A549 treated with AZD9567 at 1 μM for 4 hours (cell line): ENCODE results near the gene MROH7. TPM values are rescaled to one million over a fixed set of nuclear protein-coding genes. Genes with fewer than 3 reads are reported as not detected.

Experiments used
- total RNA-seq: library from RNA; stranded (reverse); fragments of 200-300 nt; extraction: Qiagen RNA extraction; gene quantifications from 5 replicates; pipeline ENCODE4 v1.2.3, GENCODE V29; 2022; ENCODE audit not compliant: insufficient read depth

The MROH7 gene
- total RNA-seq: 0.02 TPM in 1 of 5 replicates, not detected in the others

DNA sequence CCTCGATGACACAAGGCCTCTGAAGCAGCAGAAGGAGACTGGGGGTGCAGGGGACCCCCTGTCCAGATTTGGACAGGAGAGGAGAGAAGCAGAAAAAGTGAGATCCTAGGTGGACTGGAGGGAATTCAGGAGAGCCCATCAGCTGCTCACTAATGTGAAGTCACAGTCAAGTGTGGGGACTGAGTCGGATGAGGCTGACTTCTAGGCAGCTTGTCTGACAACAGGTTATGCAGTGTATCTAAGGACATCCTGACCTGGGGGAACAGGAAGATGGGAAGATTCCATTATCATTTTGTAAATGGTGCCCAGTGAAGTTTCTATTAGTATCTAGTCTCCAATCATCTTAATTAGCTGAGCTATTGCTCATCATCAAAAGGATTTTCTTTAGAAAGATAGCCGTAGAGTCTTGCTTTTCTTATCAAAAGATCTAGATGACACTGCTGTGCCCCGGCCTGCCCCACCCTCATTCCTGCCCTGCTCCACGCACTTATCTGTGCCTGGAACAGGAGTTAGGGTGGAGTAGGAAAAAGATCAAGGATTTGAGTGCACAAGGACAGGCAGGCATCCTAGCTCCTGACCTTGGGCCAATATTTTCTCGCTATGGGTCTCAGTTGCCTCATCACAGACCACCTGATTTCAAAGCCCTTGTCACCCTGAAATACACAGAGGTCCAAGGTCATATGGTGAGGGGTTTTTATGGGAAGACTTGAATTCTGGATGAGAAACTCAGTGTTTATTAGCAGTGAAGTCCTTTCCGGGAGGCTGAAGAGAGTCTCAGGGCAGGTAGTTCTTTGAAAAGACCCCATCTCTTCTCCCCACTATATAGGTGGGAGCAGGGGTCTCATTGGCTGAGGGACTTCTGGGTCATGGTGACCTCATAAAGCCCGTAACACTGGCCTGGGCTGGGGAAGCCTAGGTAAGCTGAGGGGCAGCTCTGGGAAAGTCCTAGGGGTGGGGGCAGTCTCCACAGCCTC, at the start of gene MROH7:
MROH7 (plus strand) TSS at position 924 of the 974 bp plus-strand sequence. CDS start 11,141 bp downstream, outside the sequence.

DNA sequence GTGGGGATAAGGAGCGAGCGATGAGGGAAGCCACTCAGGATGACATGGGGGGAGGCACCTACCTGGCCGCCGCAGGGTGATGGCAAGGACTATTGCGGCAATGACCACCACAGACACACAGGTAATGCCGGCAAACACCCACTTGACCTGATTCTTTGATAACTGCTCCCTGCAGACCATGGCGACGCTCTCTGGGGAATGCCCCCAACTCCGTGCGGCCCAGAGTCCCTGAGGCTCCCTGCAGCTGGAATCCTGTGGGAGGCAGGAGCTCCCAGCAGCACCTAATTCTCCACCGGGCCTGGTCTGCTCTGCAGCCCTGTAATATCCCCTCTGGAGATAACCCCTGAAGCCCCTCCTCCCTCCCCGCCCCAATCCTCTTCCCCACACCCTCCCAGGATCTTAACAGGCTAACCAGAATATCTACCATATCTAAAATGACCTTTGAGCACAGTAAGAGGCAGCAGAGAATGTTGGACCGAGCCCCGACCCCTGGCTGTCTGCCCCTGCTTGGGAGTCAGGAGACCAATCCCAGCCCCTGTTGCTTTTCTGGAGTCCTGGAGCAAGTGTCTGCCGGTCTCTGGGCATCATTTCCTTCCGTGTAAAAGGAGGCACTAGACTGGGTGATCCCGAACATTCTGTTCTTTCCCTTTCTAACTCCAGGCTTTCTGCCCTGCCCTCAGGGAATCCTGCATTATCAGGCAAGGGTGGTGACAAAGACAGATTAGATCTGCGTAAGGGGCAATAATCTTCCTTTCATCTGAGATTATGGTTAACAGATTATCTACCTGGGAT, 18.2 kb upstream of the MROH7 start, which contains the start of gene FAM151A:
FAM151A (minus strand) TSS at position 310 of the 792 bp plus-strand sequence; CDS start at position 180, 130 bp downstream.

DNA sequence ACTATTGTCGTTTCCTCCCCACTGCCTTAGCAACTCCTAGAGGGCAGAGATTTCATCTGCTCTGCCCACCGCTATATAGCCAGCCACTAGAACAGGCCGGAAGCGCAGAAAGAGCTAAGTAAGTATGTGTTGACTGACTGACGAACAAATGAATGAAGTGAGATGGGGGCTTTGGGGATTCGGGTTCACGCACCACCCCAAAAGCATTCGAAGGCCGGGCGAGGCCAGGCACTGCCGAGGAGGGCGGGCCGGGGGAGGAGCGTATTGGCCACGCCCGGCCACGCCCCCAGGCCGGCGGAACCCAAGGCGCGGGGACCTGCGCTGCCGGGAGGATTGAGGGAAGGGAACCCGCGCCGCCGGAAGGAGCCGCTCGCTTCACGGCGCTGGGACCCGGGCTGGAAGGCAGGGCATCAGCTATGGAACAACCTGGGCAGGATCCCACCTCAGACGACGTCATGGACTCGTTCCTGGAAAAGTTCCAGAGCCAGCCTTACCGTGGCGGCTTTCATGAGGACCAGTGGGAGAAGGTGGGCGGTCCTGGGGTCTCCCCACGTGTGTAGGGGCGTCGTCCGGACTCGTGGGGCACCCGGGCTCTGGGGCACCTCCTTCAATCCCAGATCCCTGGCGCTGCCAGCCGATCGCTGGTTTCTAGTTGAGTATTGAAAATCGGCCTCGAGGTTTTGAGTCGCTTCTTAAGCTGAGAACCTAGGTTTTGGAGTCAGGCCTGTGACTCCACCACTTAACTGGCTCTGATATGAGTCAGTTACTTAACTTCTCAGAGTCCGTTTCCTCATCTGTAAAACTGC, 74.1 kb downstream of the MROH7 start, which contains the start of gene TTC4:
TTC4 (plus strand) TSS at position 369 of the 806 bp plus-strand sequence; CDS start at position 417, 48 bp downstream.

Other genes starting within 250 kb of the MROH7 start
- gene SSBP3, start 235.4 kb upstream of the MROH7 start, total RNA-seq: 6.2 to 7.6 TPM (median 6.3 TPM) in 5 replicates
- 1.6 to 2.6 TPM (median 2.1 TPM) in 5 replicates for gene ACOT11, start 93.6 kb upstream of the MROH7 start, total RNA-seq
- gene FAM151A, start 18.3 kb upstream of the MROH7 start, total RNA-seq: 0.03 to 0.07 TPM (median 0.06 TPM) in 4 of 5 replicates, not detected in the other
- 26.8 to 29.7 TPM (median 27.7 TPM) in 5 replicates for gene TTC4, start 74.1 kb downstream of the MROH7 start, total RNA-seq
- 3.9 to 5.7 TPM (median 5.1 TPM) in 5 replicates for gene PARS2, start 122.7 kb downstream of the MROH7 start, total RNA-seq
- not detected in 5 replicates for gene TTC22, start 159.5 kb downstream of the MROH7 start, total RNA-seq
- 41.8 to 43.9 TPM (median 42.3 TPM) in 5 replicates for gene DHCR24, start 245.4 kb downstream of the MROH7 start, total RNA-seq